ENCODE data around the gene COL19A1.

COL19A1 gene

GRCh38 chr6:70166088-70166958 is 300.0 kb downstream of the COL19A1 start:
- peak; percentile 72 for DNase-seq (ENCODE audit: low spot score)

GRCh38 chr6:70168681-70169377 is 302.5 kb downstream of the COL19A1 start:
- DNase-seq (ENCODE audit: low spot score), result no peak

DNA sequence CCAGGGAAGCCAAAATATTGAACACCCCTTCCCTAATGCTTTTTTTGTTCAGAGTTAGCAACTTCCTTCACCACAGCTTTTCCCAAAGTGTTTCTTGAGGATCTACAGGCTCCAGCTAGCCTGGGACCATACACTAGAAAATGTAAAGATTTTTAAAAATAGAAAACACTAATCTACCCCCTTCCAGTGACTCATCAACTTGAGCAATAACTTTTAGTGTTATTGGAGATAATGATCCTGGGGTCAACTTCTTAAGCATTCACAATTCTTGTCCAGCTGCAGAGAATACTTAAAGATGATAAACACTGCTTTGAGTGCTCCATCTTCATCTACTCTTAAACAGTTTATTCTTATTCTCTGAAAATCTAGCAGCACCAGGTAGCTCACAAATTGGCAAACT is 304.9 kb downstream of the COL19A1 start:
- DNase-seq (ENCODE audit: low spot score), result no peak

DNA sequence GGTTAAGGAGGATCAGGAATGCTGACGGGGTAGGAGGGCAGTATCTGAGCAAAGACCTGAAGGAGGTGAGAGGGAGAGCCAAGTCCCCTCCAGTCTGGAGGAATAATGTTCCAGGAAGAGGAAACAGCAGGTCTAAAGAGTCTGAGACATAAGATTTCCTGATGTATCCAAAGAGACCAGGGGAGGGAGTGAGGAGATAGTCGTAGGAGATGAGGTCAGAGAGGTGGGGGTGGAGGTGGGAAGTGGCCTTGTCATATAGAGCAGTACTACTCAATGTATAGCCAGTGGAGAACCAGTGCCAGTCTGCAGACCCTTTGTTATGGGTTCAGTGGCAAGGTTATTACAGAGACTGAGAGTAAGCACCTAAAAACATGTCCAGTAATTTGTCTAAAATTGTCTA is 305.9 kb downstream of the COL19A1 start:
- DNase-seq (ENCODE audit: low spot score), result no peak

- no peak for DNase-seq (ENCODE audit: low spot score)
Measured at GRCh38 chr6:70175770-70176169, 309.4 kb downstream of the COL19A1 start.

DNA sequence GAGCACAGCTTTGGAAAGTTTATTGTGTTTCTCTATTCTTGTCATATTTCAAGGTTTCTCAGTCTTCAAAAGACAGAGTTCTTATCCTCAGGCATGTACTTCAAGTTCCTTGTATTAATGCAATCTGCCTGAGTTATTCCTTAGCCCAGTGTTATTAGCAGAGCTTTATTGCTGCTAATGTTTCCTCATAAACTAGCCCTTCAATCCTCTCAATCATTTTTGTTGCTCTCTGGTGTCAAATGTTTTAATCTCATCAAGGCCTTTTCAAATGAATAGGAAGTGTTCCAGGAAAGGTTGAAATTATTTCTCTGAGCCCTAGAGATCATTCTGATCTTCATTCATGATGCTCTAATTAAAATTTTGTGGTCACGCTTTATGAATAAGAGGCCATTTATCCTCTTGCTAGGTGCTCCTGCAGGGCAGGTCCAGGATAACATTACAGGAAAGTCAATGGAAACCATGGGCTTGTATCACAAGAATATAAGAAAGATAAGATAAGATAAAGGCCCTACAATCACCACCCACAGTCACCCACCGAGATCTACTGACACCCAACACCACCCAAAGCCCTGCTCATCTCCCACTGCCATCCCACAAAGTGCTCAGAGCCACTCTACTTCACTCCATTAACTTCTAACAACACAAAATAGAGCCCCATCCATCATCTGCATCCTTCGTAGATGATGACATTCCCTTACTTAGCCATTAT is 310.6 kb downstream of the COL19A1 start:
- no peak for DNase-seq (ENCODE audit: low spot score)

- DNase-seq (ENCODE audit: low spot score), result no peak
Measured at GRCh38 chr6:70180183-70180900, 314.0 kb downstream of the COL19A1 start.

- no peak for DNase-seq (ENCODE audit: low spot score)
Measured at GRCh38 chr6:70180901-70181599, 314.7 kb downstream of the COL19A1 start.

DNA sequence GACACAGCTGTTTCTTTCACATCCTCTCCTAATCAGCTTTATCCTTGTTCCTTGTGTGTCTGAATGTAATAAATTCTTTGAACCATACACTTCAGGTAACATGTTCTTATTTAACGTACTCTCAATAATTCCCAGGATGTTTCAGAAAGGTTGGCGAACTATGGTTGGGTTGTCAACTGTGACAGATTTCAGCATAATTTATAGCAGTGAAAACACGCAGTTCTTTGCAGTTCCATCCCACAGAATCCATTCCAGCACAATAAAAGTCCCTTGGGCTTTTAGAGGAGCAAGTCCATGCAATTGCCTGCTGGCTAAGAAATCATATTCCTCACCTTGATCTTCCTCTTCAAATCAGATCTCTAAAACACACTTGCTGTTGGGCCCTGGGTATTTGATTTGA is 317.2 kb downstream of the COL19A1 start:
- no peak for DNase-seq (ENCODE audit: low spot score)

DNA sequence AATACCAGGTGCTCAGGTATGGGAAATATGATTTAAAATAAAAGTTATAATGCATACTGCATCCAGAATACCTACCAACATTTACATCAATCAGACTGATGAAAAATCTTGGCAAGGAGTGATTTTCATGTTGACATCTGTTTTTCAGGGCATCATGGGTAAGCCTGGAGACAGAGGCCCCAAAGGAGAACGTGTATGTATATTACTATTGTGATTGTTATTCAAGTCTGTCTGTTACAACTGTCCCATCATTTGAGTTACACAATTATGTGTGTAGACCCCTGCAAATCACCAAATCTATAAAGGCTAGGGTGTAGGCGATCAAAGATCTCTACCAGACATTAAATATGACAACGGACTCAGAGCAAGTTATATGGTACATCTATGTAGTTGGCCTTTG is 318.4 kb downstream of the COL19A1 start:
- no peak for DNase-seq (ENCODE audit: low spot score)

GRCh38 chr6:70186461-70186860 is 320.1 kb downstream of the COL19A1 start:
- no peak for DNase-seq (ENCODE audit: low spot score)

GRCh38 chr6:70188202-70188601 is 321.8 kb downstream of the COL19A1 start:
- DNase-seq (ENCODE audit: low spot score), result peak; percentile 28

DNA sequence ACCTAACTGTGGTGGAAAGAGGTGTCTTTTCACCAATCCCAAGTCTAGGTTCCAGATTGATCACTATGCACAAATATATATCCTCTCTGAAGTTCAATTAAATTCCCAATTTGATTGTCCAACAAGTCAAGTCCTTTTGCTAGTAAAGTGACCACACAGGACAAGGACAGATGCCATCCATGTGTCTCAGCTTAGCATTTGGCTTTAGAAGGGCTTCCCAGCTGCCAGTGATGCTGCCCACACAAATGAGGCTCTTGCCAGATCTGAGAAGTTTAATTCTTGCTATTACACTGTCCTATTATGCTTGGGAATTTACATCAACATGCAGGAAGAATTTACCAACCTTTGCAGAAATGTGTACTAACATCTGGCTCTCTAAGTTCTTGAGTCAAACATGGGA is 328.1 kb downstream of the COL19A1 start:
- no peak for DNase-seq (ENCODE audit: low spot score)

- no peak for DNase-seq (ENCODE audit: low spot score)
Measured at GRCh38 chr6:70196531-70196930, 330.2 kb downstream of the COL19A1 start.

DNA sequence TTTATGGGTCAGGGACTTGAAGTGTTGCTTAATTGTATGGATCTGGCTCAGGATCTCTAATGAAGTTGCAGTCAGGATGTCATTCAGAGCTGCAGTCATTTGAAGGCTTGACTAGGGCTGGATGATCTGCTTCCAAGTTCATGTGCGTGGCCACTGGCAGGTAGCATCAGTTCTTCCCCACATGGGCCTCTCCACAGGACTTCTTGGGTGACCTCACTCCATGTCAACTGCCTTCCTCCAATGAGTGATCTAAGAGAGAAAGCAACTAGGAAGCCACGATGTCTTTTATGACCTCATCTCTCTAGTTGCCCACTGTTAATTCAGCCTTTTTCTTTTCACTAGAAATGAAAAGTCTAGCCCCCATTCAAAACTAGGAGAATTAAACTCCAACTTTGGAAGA is 332.4 kb downstream of the COL19A1 start:
- DNase-seq (ENCODE audit: low spot score), result no peak

DNA sequence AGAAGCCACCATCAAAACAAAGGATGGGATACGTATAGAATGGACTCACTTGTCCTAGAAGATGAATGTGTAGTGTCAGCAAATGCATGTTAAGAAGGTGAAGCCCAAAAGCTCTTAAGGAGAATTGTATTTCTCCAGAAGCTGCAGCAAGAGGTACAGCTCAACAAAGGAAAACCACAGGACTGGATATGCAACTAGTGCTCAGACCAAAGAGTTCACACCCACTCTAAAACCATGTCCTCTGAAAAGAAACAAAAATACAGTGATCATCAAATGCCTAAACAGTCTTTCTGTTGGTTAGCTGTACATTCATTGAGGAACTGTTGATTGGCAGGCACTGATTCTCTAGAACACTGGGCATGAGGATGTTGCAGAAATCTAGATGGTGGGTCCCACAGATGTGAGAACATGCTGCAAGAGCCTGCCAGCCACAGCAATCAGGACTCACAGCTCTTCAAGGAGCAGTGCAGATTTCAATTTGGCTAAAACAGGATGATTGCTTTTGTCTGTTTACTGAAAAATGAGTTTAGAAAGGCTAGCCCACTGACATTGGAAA is 342.0 kb downstream of the COL19A1 start:
- no peak for DNase-seq (ENCODE audit: low spot score)

DNA sequence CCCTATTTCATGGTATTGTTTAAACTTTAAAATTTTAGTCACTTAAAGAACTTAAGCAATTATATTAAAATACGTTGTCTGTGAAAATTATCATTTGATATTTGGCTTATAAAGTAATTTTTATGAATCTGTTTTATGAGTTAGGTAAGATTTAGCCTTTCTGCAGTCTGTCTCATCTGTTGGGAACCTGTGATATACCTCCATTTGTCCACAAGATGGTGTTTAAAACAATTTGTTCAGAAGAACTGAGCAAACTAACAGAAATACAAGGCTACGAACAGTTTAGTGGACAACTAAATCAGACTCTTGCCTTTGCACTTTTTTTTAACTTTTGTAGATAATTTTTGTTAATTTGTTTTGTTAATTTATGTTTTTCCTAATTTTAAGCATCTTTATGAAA is 344.1 kb downstream of the COL19A1 start:
- peak; percentile 23 for DNase-seq (ENCODE audit: low spot score)

- no peak for DNase-seq (ENCODE audit: low spot score)
Measured at GRCh38 chr6:70215460-70216108, 349.2 kb downstream of the COL19A1 start.

DNA sequence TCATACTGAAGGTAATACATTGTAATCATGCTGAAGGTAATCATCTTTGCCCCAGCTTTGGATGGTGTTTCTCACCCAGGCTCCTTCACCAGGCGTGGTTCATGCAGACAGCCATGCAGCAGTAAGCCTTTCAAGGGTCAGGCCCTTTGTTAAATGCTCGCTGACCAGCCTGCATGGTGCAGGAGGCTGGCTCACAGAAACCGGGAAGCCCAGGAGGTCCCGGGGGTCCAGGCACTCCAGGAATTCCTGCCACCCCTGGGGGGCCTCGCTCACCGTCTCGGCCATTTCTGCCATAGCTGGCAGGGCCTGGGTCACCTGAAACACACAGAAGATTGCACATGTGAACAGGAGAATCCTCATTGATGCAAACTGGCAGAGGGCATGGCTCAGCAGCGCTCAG is 350.4 kb downstream of the COL19A1 start:
- DNase-seq (ENCODE audit: low spot score), result no peak

DNA sequence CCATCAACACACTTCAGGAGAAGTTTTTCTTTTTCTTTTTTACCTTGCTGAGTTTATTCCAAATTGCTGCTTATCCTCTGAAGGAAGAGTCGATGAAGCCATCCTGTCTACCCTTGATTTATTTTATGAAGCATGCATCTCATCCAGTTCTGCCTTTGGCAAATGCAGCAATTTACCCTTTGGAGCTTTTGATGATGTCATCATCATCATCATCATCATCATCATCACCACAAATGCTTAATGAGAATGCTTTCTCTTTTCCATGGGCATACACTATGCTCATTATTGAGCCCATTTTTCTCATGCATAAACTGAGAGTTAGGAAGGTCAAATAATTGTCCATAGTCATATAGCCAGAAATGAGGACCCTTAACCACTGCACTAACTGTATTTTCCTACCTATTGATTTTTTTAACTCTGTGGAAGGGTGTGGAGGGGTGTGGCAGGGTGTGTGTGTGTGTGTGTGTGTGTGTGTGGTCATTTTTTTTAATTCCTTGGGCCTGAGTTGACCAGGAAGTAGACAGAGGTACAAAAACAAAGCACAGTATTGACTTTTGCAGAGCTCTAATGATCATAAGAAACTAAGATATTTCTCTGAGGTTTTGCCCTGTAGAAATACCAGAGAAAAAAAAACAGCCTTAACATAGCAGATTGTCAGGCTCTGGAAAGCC is 353.7 kb downstream of the COL19A1 start:
- no peak for DNase-seq (ENCODE audit: low spot score)
